Spleen (tissue), 11 donors: ENCODE data around the gene RPL7L1. TPM values are rescaled to one million over a fixed set of nuclear protein-coding genes. Genes with fewer than 3 reads are reported as not detected.
A peak's percentile ranks its signal among the peaks of the same experiment; 100 is the strongest.

Experiments used
- DNase-seq: peaks from one replicate; pipeline ENCODE4 v3.0.0-alpha.2; 2020
- H3K27ac ChIP-seq, 8 donors: fragments of 200-600 bp; sonication (generic) in 7 of 8; 1 replicate in 4 of 8; 2 replicates in 4 of 8; pipeline versions ENCODE4 v1.5.0 to v1.8.0; 2016 to 2021; ENCODE audit warnings: inconsistent platforms in 4 of 8, mild to moderate bottlenecking in 4 of 8, moderate library complexity in 1 of 8
- H3K27me3 ChIP-seq, 7 donors: fragments of 200-600 bp; sonication (generic) in 6 of 7; replicated peaks in 1 of 7; 1 replicate in 4 of 7; 2 replicates in 3 of 7; pipeline versions ENCODE4 v1.5.0 to v1.8.0; 2016 to 2021; ENCODE audit warnings: inconsistent platforms in 3 of 7, mild to moderate bottlenecking in 1 of 7
- H3K36me3 ChIP-seq, 6 donors: fragments of 200-600 bp; sonication (generic) in 5 of 6; 1 replicate in 4 of 6; 2 replicates in 2 of 6; pipeline versions ENCODE4 v1.5.0 to v1.8.0; 2016 to 2021; ENCODE audit warnings: inconsistent platforms in 2 of 6
- H3K4me1 ChIP-seq, 6 donors: fragments of 200-600 bp; sonication (generic) in 5 of 6; 1 replicate in 3 of 6; 2 replicates in 3 of 6; pipeline versions ENCODE4 v1.5.0 to v1.8.0; 2016 to 2021; ENCODE audit warnings: inconsistent platforms in 3 of 6
- H3K4me3 ChIP-seq, 8 donors: fragments of 200-600 bp; sonication (generic) in 7 of 8; 1 replicate in 4 of 8; 2 replicates in 4 of 8; pipeline versions ENCODE4 v1.5.0 to v1.8.0; 2016 to 2021; ENCODE audit warnings: inconsistent platforms in 4 of 8, mild to moderate bottlenecking in 4 of 8, moderate library complexity in 2 of 8
- H3K9me3 ChIP-seq, 8 donors: fragments of 200-600 bp; sonication (generic) in 7 of 8; 1 replicate in 4 of 8; 2 replicates in 4 of 8; pipeline versions ENCODE4 v1.5.0 to v1.8.0; 2016 to 2021; ENCODE audit warnings: inconsistent platforms in 4 of 8
- CTCF ChIP-seq, 11 experiments: fragments of 200-600 bp in 7 of 11; fragments of 450-650 bp in 4 of 11; sonication (generic) in 4 of 11; IDR thresholded peaks in 8 of 11; conservative IDR thresholded peaks in 3 of 11; 1 replicate in 7 of 11; 2 replicates in 4 of 11; pipeline versions ENCODE4 v1.4.0 to v1.8.0; 2016 to 2021; ENCODE audit warnings: antibody characterized with exemption in 11 of 11, inconsistent platforms in 4 of 11, mild to moderate bottlenecking in 1 of 11
- POLR2A ChIP-seq, 3 donors: fragments of 450-650 bp; IDR thresholded peaks; one replicate each; pipeline ENCODE4 v1.5.1; 2017; ENCODE audit warnings: antibody characterized with exemption in 3 of 3, mild to moderate bottlenecking in 1 of 3
- POLR2AphosphoS5 ChIP-seq, 3 donors: sonication (generic); formaldehyde crosslinking; IDR thresholded peaks; one replicate each; pipeline ENCODE4 v1.5.1; 2017; ENCODE audit warnings: antibody characterized with exemption in 3 of 3
- WGBS, 5 donors: extraction: QIAGEN DNeasy Blood & Tissue Kit in 3 of 5; methylation state at CpG; one replicate each; pipeline versions ENCODE4 v1.1.5 to v1.1.7; 2013 to 2018; 5-methylcytosine and 5-hydroxymethylcytosine counted together
- intact Hi-C: fragments of 100-400 bp; cut with DNase I; formaldehyde crosslinking; loops from one replicate; pipeline ENCODE4 v1.15.0; 2023; ENCODE audit warnings: low total_unique reads
- polyA plus RNA-seq, 3 donors: library from polyadenylated mRNA; stranded (reverse); fragments of 200-250 nt; gene quantifications; one replicate each; pipeline ENCODE4 v1.2.1, GENCODE V29; 2013
- total RNA-seq, 7 donors: library from RNA; depleted of rRNA in 3 of 7; stranded (reverse); fragments of >200 nt in 3 of 7; fragmentation: NEBNext Ultra II Directional in 4 of 7; extraction: Animal tissue kit (Norgen Biotek cat#: 25700) in 4 of 7; gene quantifications; one replicate each; pipeline versions ENCODE4 v1.1.0 to v1.2.1, GENCODE V29; 2016 to 2021
- donor health status: healthy with polysubstance abuse.
- donor health status: DM: no; HTN: no; CAD: no; lungs with moderate emphysema.
- donor health status: DM: no; HTN: no; CAD: no.
- donor health status: Bipolar disorder and iron deficiency.
- donor health status: healthy.
- donor health status: DM: no; HTN: no; CAD: no.
- donor health status: DM: yes; HTN: yes; CAD: no.

RPL7L1 gene
- total and polyA plus RNA-seq, 10 donors, result 27.6 to 92.4 (median 66.9) TPM

GRCh38 chr6:42937548-42938427 is 58.4 kb downstream of the RPL7L1 start:
- TF ChIP-seq CTCF (IDR thresholded peaks at IDR 0.05 in 8 of 11, conservative IDR thresholded peaks at IDR 0.05 in 3 of 11), result no peak
- no peak for TF ChIP-seq POLR2AphosphoS5 (IDR thresholded peaks at IDR 0.05)
- no peak for TF ChIP-seq POLR2A (IDR thresholded peaks at IDR 0.05)
- Histone ChIP-seq H3K9me3 (no peaks in the 10 kb centered on the region), H3K4me1 (peaks cover 13 to 59% (median 31%) of the 10 kb centered on the region in 6 donors), H3K36me3 (peaks cover 3 to 98% (median 82%) of the 10 kb centered on the region in 6 donors), H3K27ac (peak overlapping the region in 1 of 8 donors; percentile 13), H3K27me3 (no peaks in the 10 kb centered on the region), H3K4me3 (no peak overlapping the region)
- DNase-seq, result no peak
- 91 to 94% (median 93%) methylated on average over 12 to 13 of the region's 13 CpGs for WGBS, 5 donors
- intact Hi-C loops, result no loop called here

- Histone ChIP-seq H3K9me3 (no peaks in the 10 kb centered on the region), H3K4me3 (no peak overlapping the region), H3K4me1 (peaks cover 7 to 53% (median 25%) of the 10 kb centered on the region in 6 donors), H3K27me3 (no peaks in the 10 kb centered on the region), H3K36me3 (peaks cover 3 to 98% (median 88%) of the 10 kb centered on the region in 6 donors), H3K27ac (peak overlapping the region in 1 of 8 donors; percentile 13)
- intact Hi-C loops, result no loop called here
- 85 to 94% (median 89%) methylated on average over 3 to 5 of the region's 5 CpGs for WGBS, 5 donors
- no peak for DNase-seq
- TF ChIP-seq POLR2A (IDR thresholded peaks at IDR 0.05) (no peak), POLR2AphosphoS5 (IDR thresholded peaks at IDR 0.05) (peak in 1 of 3 donors; percentile 57), CTCF (IDR thresholded peaks at IDR 0.05 in 8 of 11, conservative IDR thresholded peaks at IDR 0.05 in 3 of 11) (no peak)
These were observed 59.0 kb downstream of the RPL7L1 start for GRCh38 chr6:42938428-42938796.

DNA sequence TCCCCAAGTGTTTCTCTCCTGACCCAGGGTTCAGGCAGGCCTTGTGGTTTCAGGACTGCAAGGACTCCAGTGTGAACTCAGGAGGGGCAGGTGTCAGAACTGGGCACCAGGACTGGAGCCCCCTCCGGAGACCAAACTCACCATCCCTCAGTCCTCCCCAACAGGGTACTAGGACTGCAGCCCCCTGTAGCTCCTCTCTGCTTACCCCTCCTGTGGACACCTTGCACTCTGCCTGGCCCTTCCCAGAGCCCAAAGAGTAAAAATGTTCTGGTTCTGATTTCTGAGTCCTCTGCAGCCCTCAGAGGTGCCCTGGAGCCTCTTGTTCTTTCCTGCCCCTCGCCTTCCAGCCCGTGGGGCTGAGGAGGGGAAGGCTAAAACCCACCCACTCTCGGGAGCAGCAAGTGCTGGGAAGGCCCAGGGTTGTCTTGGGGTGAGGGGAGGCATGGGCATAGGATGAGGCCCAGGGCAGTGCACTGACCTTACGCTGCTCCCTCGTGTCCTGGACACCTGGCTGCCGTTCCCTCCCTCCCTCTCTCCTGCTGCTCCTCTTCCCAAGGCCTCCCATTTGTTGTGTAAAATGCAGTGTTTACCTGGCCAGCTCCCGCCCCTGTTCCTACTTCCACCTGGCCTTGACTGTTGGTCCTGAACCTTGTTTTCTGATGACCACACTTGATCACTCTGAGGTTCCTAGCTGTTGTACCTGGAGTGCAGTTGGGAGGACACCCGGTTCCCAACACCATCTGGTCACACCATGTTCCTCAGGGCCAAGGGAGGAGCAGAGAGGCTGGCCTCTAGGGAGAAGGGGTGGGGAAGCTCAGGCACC is 59.8 kb downstream of the RPL7L1 start:
- Histone ChIP-seq H3K36me3 (peaks cover 3 to 100% (median 92%) of the 10 kb centered on the region in 6 donors), H3K4me3 (no peak overlapping the region), H3K4me1 (peaks cover 3 to 45% (median 17%) of the 10 kb centered on the region in 6 donors), H3K27ac (peak overlapping the region in 1 of 8 donors; percentile 13), H3K27me3 (no peaks in the 10 kb centered on the region), H3K9me3 (no peaks in the 10 kb centered on the region)
- WGBS, 5 donors, result 74 to 87% (median 86%) methylated on average over 9 of the region's 9 CpGs
- DNase-seq, result no peak
- no peak for TF ChIP-seq POLR2A (IDR thresholded peaks at IDR 0.05)
- TF ChIP-seq POLR2AphosphoS5 (IDR thresholded peaks at IDR 0.05), result peak in 2 of 3 donors; percentile 21 to 44
- intact Hi-C loops, result no loop called here

Other genes starting within 250 kb of the RPL7L1 start
- gene PRPH2, start 157.0 kb upstream of the RPL7L1 start, total RNA-seq, result 1 to 10 TPM in 4 of 7 donors, under 1 TPM in 3; 0.59 to 1.8 (median 1.3) TPM
- under 1 TPM; 0.27 to 0.67 (median 0.48) TPM for gene PRPH2, start 157.0 kb upstream of the RPL7L1 start, polyA plus RNA-seq
- gene TBCC, start 133.5 kb upstream of the RPL7L1 start, total RNA-seq, result 10 to 100 TPM; 22.2 to 63.3 (median 25.6) TPM
- 10 to 100 TPM; 51.7 to 63.2 (median 56.0) TPM for gene TBCC, start 133.5 kb upstream of the RPL7L1 start, polyA plus RNA-seq
- 10 to 100 TPM; 20.0 to 27.5 (median 25.3) TPM for gene BICRAL, start 97.6 kb upstream of the RPL7L1 start, total RNA-seq
- gene BICRAL, start 97.6 kb upstream of the RPL7L1 start, polyA plus RNA-seq, result 1 to 10 TPM; 3.4 to 4.8 (median 3.4) TPM
- gene PTCRA, start 36.4 kb downstream of the RPL7L1 start, total RNA-seq, result 10 to 100 TPM in 1 of 7 donors, 1 to 10 TPM in 6; 3.2 to 15.5 (median 6.4) TPM
- gene PTCRA, start 36.4 kb downstream of the RPL7L1 start, polyA plus RNA-seq, result 1 to 10 TPM; 1.1 to 2.9 (median 2.1) TPM
- gene CNPY3, start 49.9 kb downstream of the RPL7L1 start, total RNA-seq, result 100 to 1,000 TPM in 5 of 7 donors, 10 to 100 TPM in 2; 82.2 to 115 (median 109) TPM
- gene CNPY3, start 49.9 kb downstream of the RPL7L1 start, polyA plus RNA-seq, result 100 to 1,000 TPM in 1 of 3 donors, 10 to 100 TPM in 2; 94.2 to 109 (median 97.9) TPM
- gene GNMT, start 81.1 kb downstream of the RPL7L1 start, total RNA-seq, result 1 to 10 TPM in 6 of 7 donors, under 1 TPM in 1; 0.68 to 3.0 (median 2.0) TPM
- gene GNMT, start 81.1 kb downstream of the RPL7L1 start, polyA plus RNA-seq, result 1 to 10 TPM; 1.2 to 2.3 (median 1.4) TPM
- gene PEX6, start 99.6 kb downstream of the RPL7L1 start, total RNA-seq, result 10 to 100 TPM; 11.1 to 24.3 (median 19.8) TPM
- 10 to 100 TPM; 12.7 to 25.5 (median 16.8) TPM for gene PEX6, start 99.6 kb downstream of the RPL7L1 start, polyA plus RNA-seq
- 10 to 100 TPM; 23.6 to 40.2 (median 27.7) TPM for gene PPP2R5D, start 105.0 kb downstream of the RPL7L1 start, total RNA-seq
- gene PPP2R5D, start 105.0 kb downstream of the RPL7L1 start, polyA plus RNA-seq, result 10 to 100 TPM; 15.3 to 18.1 (median 15.6) TPM
- gene MEA1, start 134.3 kb downstream of the RPL7L1 start, total RNA-seq, result 10 to 100 TPM; 33.3 to 51.4 (median 39.4) TPM
- gene MEA1, start 134.3 kb downstream of the RPL7L1 start, polyA plus RNA-seq, result 10 to 100 TPM; 79.2 to 89.4 (median 88.9) TPM
- gene KLHDC3, start 134.6 kb downstream of the RPL7L1 start, total RNA-seq, result 10 to 100 TPM; 37.3 to 89.2 (median 68.7) TPM
- gene KLHDC3, start 134.6 kb downstream of the RPL7L1 start, polyA plus RNA-seq, result 10 to 100 TPM; 53.0 to 83.2 (median 54.8) TPM
- gene RRP36, start 142.0 kb downstream of the RPL7L1 start, total RNA-seq, result 10 to 100 TPM; 34.9 to 63.4 (median 43.8) TPM
- 10 to 100 TPM; 32.0 to 39.5 (median 32.3) TPM for gene RRP36, start 142.0 kb downstream of the RPL7L1 start, polyA plus RNA-seq
- 10 to 100 TPM; 11.8 to 23.1 (median 13.7) TPM for gene CUL7, start 174.2 kb downstream of the RPL7L1 start, total RNA-seq
- gene CUL7, start 174.2 kb downstream of the RPL7L1 start, polyA plus RNA-seq, result 1 to 10 TPM; 3.6 to 7.7 (median 4.9) TPM
- gene MRPL2, start 179.8 kb downstream of the RPL7L1 start, total RNA-seq, result 10 to 100 TPM; 11.0 to 43.4 (median 31.0) TPM
- 10 to 100 TPM; 47.9 to 53.9 (median 52.7) TPM for gene MRPL2, start 179.8 kb downstream of the RPL7L1 start, polyA plus RNA-seq
- gene KLC4, start 180.0 kb downstream of the RPL7L1 start, total RNA-seq, result 10 to 100 TPM; 19.6 to 27.0 (median 21.5) TPM
- 10 to 100 TPM; 13.2 to 20.0 (median 19.2) TPM for gene KLC4, start 180.0 kb downstream of the RPL7L1 start, polyA plus RNA-seq
- gene PTK7, start 196.7 kb downstream of the RPL7L1 start, total RNA-seq, result 10 to 100 TPM; 20.4 to 66.4 (median 35.1) TPM
- gene PTK7, start 196.7 kb downstream of the RPL7L1 start, polyA plus RNA-seq, result 10 to 100 TPM in 1 of 3 donors, 1 to 10 TPM in 2; 6.0 to 13.0 (median 8.7) TPM